NCI-H748 (cell line): ENCODE measurements around the gene CACNA2D3.
A peak's percentile ranks its signal among the peaks of the same experiment; 100 is the strongest.

Source experiments
- DNase-seq: peaks from one replicate; lab custom pipeline; 2025; ENCODE audit not compliant: unreplicated experiment; lab: John Stamatoyannopoulos, UW

The CACNA2D3 gene

DNA sequence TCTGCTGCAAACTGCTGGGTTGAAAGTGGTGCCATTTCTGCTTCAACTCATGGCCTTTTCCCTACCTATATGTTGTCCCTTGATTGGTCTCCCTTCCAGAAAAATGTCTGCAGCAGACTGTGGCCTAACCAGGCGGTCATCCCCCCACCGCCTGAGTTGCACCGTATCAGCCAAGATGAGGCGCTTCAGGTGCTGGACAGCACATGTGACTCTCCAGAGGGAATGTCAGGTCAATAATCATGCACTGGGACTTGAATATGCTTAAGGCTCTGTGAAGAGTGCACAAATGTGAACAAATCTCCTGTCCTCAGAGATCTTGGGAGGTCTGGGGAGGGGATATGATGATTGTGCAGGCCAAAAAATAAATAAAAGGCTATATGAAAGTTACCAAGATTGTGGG lies 773.3 kb downstream of the CACNA2D3 start:
- DNase-seq, result no peak

DNA sequence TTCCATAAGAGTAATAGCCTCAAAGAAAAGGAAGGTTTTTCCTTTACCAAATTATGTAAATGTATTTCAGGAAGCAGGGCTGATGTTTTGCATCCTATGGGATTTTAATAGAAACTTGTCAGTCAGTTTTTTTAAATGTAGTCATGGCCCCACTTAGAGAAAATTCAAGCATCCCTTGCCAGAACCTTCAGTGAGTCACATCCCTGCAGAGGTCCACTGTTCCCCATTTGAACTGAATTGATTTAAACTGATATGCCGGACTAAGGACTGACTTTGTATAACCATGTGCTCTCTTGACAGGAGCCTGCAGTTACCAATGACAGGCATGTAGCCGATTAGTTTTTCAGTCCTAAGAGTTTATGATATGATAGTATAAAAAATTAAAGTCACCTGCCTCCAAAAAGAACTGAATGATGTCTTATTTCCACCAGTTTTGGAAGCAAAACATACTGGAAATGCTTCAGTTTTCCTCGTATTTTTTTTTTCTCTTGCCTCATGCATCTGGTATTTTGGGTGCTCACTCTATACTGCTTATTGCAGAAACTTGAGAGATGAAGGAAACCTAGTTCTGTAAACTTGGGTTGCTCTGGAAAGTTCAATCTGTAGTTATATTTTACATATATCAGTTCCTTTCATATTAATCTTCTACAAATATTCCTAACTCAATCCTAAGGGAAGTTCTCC lies 774.8 kb downstream of the CACNA2D3 start:
- DNase-seq, result no peak

DNA sequence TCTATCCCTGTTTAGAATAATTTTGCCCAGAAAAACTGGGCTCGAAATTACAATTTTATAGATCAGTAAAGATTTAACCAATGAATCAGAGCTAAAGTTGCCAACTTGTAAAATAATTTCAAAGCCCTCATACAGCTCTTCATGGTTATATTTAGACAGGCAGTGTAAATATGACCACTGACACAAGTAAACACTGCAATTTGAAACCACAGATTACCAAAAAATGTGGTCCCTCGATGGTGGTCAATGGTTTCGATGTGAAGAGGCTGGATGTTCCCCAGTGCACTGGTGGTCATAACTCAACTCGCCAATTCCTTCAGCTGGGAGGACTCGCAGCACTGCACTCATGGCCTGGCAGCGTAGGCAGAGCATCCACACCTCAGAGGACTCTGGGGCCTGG lies 776.9 kb downstream of the CACNA2D3 start:
- DNase-seq, result no peak

DNA sequence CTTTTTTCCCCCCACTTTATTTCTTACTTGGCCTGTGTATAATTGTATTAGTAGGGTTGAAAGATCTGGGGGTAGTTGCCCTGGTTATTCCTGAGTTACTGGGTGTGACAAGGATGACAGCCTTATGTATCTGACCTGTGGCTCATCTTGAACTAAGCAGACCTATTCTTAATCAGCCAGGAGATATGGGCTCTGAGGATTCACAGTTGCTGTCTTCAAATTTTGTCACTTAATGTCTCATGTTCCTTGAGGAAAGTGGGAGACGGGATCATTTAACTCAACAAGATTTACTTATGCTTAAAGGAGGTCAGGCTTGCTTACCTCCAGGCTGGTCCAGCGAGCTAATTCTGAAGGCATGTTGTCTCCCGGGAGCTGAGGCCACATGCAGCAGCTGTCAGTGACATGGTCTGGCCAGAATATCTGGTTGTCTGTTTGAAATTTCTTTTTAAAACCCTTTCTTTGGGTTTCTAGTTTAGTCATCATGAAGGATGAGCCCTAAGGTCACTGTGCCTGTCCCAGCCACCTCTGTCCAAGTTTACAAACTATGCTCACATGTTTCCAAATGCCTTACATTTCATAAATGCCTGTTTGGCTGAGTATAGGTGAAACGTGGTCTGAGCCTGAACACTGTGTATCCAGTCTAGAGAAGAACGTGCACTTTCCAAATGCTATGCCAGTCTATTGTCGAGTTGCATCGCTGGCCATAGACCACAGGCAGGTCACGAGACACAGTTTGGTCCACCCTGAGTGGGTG lies 778.7 kb downstream of the CACNA2D3 start:
- no peak for DNase-seq

DNA sequence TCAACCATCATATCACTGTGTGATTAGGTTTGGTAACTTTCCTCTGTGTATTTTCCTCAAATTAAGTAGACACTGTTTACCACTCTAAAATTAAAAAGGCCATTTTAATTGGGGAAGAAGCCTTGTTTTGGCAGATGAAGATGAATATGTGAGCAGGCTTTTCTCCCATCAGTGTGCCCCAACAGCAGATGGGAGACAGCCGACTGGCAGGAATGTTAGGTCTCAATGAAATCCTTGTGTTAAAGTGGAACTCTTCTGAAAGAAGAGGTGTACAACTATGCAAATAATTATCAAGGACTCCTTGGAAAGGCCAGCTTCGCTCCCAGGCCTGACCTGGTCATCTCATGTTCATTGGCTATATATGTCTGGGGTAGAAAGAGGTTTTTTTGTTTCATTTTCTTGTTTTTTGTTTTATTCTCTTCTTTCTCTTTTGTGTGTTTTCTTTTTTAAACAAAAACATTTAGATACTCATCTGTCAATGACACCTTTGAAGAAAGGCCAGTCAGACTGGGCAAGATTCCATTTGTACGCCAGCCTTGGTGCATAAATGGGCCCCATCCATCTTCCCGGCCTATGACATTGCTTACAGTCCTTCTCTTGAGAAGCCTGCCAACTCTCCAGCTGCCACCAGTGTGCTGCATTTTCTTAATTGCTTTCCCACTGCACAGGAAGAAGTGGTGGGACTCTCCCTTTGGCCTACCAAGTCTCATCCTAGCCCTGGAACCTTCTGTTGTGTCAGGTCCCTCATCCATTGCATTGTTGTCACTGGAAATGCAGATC lies 779.7 kb downstream of the CACNA2D3 start:
- DNase-seq, result no peak

DNA sequence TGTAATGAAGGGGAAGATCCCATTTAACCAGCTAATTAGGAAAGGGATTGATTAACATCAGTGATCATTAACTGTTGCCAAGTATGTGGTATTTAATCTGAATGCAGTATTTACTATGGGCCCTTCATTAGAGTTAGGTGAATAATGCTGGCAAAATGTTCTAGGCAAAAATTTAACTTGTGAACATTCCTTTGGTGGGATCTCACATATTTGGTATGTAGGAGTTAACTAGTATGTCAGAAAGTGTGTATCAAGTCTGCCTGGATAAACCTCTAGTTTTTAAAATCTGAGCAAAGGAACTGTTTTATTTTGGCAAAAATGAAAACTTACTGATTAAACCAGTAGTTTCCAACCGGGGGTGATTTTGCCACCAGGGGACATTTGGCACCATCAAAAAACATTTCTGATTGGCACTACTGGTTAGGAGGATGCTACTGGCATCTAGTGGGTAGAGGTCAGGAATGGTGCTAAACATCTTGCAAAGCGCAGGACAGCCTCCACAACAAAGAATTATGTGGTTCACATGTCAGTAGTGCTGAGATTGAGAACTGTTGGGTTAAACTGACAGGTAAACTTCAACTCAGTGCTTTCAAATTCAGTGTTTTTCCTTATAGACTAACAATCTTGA lies 783.0 kb downstream of the CACNA2D3 start:
- no peak for DNase-seq

DNA sequence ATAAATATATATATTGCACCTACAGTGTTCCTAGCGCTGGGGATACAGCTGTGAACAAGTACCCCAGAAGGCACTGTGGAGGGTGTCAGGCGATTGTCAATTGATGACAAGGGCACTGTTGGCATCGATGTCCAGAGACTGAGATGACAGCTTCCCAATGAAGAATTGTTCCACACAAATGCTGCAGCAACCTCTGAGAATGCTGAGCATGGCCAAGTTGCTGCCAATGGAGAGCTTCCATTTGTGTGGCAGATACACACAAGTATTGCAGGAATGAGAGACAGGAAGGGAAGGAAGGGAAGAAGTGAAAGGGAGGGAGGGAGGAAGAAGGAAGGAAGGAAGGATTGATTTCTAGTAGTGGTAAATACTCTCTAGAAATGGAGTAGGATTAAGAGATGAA lies 783.6 kb downstream of the CACNA2D3 start:
- no peak for DNase-seq

DNA sequence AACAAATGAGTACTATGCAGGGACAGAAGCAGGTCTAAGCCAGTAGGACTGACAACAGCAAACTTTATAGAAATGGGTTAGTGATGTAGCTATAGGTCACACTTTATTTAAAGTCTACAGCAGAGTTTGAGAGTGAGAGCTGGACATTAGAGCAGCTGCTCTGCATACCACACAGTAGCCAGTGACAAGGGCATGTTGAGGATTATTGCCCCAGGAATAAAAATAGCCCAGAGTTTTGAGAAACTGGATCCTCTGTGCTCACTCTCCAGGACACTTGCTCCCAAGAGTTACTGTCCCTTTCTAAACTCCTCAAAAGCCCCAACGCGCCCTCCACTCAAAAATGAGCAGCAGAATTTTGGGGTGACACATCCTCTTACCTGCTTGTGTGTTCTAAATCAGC lies 784.4 kb downstream of the CACNA2D3 start:
- no peak for DNase-seq

DNA sequence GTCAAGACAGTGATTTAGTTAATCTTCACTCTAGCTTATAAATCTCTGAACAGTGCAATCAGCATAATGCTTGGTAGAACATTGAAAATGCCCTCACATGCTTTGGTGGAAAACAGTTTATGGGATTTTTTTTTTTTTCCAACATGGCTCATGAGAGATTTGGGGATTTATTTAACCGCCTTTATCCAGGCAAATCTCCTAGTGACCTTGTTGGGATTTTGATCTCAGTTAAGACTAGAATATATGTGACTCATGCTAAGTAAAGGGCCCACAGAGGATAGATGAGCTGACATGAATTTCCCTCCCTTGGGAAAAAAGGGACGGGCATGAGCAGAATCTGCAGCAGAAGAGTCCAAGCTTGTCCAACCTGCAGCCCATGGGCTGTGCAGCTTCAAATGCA lies 786.8 kb downstream of the CACNA2D3 start:
- DNase-seq, result no peak

DNA sequence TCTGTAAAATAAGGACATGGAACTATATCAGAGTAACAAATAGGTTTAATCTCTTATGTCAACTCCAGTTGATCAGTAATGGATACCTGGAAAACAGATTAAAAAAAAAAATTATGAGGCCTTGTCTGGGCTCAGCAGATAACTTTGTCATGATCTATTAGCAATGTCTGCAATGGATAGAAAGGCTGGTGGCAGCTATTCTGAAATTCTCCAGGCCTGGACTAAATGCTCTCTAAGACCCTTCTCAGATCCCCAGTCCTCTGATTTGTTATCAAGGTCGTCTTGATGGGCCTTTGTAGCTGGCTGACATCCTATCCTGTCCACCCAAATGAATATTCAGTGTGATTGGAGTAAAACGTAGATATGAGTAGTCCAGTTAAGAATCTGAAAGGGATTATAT lies 791.8 kb downstream of the CACNA2D3 start:
- DNase-seq, result no peak

DNA sequence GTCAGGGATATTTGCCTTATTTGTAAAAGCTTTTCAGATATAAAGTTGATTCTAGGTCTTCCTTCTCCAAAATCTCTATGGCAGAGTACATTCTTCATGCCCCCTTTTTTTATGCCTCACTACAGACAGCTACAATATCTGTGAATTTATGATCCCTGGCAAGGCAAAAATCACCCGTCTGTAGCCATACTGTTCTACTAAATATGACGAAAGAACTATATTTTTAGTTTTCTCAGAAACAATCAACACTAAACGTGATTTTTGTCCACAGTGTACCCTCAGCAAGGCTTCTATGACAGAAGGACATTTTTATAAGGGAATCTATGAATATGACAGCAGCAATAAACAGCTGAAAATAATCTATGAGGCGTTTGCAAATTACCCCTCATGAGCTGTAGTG lies 792.8 kb downstream of the CACNA2D3 start:
- no peak for DNase-seq

DNA sequence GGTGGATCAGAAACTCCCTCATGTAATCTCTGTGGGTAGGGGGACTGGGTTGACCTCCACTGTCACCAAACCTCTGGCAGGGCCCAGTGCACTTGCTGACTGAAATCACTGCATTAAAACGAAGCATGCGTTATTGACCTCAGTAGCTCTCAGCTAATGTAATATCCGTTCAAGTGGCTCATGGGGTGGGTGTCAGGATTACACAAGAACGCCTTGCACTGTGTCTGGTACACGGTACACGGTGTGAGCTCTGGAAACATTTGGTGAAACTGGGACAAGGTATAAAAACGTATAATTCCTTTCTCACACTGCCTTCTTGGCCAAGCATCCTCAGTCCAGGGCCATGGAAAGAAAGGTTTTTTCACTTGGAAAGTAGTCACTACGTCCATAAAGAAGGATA lies 793.6 kb downstream of the CACNA2D3 start:
- no peak for DNase-seq

DNA sequence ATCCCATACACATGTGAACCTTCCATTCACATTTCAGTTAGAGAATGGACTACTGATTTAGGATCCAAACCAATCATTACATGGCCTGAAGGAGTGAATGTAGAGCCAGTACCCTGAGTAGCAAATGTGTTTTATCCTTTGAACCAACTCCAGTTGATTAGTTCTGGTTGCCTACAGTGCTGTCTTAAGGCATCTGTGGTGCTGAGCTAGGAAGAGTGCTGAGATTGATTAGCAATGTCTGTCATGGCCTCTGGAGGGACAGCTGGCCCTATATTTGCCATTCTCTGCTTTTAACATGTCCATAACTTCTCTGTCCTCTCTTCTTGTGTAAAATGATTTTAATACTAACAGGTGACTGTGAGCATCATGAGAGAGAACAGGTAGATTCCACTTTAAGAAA lies 794.4 kb downstream of the CACNA2D3 start:
- no peak for DNase-seq

DNA sequence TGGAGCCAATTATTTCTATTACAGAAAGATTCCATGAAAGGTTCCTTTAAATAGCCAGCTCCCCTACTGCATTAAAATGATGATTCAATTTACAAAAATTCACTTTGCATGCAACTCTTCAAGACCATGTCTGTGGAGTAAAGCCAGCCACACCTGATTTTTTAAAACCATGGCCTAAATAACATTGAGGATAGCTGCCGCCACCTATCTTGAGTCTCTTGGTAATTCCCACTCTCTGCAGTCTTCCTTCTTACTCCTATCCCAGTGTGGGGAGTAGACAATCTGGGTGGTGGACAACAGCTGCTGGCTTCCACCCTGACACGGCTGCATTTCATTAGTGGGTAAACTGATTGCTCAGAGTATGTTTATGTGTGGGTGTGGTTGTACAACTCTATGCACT lies 794.8 kb downstream of the CACNA2D3 start:
- no peak for DNase-seq

DNA sequence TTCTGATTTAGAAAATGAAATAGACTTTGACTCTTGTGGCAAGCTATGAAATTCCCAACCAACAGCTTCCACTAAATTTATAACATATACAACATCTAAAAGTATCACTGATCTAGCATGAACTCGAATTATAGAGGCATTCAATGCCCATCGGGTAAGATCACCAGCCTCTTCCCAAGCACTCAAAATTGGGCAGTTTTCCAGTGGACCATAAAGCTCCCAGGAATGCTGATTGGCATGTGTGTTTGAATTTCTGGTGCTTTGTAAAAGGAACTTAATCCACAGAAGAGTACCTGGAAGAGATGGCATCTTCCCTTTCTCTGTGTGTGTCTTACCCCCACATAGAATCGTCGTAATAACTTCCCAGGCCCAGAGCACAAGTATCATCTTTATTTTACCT lies 795.5 kb downstream of the CACNA2D3 start:
- no peak for DNase-seq

DNA sequence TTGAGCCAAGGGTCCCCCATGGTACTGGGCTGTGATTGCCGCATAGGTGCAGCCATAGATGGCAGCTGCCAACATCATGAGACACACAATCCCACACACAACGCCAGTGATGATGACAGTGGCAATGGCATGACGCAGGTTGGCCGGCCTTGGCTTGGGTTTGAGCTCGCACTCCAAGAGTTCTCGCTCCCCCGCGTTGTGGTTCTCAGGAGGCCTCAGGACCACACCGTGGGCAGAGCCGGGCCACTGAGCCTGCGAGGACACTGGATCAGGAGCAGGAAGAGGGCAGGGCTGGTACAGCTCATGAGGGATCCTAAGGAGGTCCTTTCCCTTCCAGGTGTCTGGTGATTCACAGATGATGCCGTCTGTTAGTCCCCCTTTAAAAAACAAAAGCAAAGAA lies 796.2 kb downstream of the CACNA2D3 start:
- DNase-seq, result no peak

DNA sequence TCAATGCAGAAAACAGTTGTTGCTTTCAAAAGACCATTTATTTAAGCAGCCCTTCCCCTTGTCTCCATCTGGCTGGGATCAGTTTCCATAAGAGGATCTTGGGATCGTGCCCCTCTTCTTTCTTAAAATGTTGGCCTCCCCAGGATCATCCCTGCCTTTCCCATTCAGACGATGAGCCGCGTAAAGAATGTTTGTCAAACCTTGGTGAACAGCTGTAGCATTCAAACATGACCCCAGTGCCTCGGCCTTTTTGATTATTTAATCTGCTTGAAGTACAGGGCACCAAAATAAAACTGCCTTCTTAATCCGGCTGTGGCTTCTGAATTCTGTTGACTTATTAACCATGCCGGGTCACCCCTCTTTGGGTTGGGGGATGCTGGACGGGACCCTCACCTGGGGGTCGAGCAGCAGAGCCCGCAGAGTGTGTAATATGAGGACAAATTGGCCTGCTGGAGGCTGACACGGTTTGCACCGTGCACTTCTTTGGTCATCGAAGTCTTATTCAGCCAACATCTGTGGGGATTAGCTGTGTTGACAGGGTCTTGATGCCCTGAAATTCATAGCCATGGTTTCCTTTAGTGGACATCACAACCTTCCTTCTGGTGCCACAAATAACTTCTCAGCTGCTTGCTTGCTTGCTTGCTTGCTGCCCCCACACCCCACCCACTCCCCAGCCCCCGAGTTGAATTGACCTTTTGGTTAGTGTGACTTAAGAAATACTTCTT lies 805.9 kb downstream of the CACNA2D3 start, which contains the start of gene LRTM1:
TSS of gene LRTM1 (minus strand) at position 14 of the 725 bp plus-strand sequence. CDS start 148 bp downstream, outside the sequence.
- no peak for DNase-seq

DNA sequence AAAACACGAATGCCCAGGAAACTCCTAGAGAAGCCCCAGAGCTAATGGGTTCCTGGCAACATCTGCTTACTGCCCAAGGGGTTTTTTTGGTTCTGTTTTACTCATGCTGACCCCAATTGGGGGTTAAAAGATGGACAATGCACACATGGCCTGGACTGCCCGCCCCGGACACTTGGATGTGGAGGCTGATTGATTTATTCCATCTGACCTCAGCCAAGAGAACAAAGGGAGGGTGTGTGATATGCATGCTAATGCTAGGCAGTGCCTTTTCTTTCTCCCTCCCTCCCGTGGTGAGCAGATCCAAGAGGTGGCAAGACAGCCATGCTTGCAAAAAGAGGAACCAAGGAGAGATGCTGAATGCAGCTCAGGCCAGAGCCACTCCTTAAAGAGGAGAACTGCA lies 808.8 kb downstream of the CACNA2D3 start:
- DNase-seq, result peak; percentile 38

DNA sequence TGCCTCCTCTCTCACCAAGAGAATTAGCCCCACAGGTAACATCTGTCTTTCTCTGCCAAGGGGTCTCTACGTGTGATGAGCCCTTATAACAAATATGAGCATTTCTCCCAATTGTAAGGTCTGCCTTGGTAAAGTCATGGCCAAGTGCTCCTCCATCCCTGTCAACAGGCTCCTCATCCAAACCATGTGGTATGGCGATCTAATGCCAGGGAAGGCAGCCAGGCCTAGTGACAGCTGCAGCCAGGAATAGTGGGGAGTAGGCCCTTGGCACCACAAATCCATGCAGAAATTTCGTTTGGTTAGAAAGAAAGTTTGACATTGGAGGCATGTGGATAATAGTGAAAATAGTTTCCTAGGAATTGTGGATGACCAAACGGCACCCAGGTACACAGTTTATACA lies 810.3 kb downstream of the CACNA2D3 start:
- DNase-seq, result no peak

DNA sequence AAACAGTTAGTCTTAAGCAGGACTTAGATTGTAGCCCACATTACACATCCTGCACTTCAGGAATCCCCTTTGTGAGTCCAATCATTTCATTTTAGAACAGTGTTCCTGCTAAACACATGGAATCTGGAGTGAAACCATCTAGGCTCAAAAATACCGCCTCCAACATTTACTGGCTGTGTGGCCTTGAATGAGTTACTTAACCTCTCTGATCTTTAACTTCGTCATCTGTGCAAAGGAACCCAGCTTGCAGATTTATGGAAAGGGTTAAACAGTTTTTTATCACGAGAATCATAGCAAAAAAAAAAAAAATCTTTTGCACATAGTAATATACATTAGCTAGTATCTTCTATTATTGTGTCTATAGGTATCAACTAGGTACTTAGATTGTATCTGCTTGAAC lies 813.5 kb downstream of the CACNA2D3 start:
- DNase-seq, result no peak

DNA sequence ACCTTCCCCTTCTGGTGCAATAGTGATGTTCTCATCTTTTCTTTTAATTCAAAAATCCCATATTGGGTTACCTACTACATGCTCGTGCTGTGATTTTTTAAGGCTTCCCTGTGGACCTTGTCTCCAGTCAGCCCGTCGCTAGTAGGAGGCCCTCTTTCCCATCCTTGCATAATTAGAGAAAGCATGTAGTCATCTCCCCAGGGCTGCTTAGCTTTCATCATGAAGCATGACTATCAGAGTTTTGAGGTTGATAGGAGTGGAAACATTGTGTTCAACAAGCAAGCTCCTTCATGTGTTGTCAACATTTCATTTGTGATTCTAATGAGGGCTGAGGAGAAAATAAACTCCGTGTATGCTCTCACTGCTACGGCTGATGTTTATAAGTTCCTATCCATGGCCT lies 814.2 kb downstream of the CACNA2D3 start:
- DNase-seq, result no peak
